PC-9 (cell line): ENCODE data around the gene ANKFN1. TPM values are rescaled to one million over a fixed set of nuclear protein-coding genes. Genes with fewer than 3 reads are reported as not detected.

ENCODE experiments used
- BruUV-seq: library from RNA; stranded (reverse); fragments of 400-500 nt; replicated peaks from 2 replicates; lab custom pipeline; 2021; lab: Mats Ljungman, UMichigan
- CTCF ChIA-PET: fragments of 300-600 bp; sonication (Branson Sonifier 250); formaldehyde crosslinking; loops from one replicate; lab custom pipeline; 2022; ENCODE audit warnings: antibody characterized with exemption; lab: Charles Lee
- POLR2A ChIA-PET: fragments of 300-600 bp; sonication (Branson Sonifier 250); formaldehyde crosslinking; loops from one replicate; lab custom pipeline; 2022; ENCODE audit warnings: antibody characterized with exemption; ENCODE audit not compliant: unreplicated experiment; lab: Charles Lee
- DNase-seq, 2 experiments: peaks; one replicate each; pipeline versions ENCODE4 v3.0.0 to v3.0.0-alpha.2; 2015 to 2022; ENCODE audit warnings: mixed read lengths in 1 of 2
- H2AFZ ChIP-seq: fragments of 200-600 bp; sonication (generic); 2 replicates; pipeline ENCODE4 v1.8.1; 2017; ENCODE audit warnings: antibody characterized with exemption
- H3F3A ChIP-seq: fragments of 200-600 bp; sonication (generic); 2 replicates; pipeline ENCODE4 v1.8.1; 2017; ENCODE audit warnings: antibody characterized with exemption, mild to moderate bottlenecking, low read depth; ENCODE audit not compliant: insufficient read depth
- H3K27ac ChIP-seq: fragments of 200-600 bp; sonication (generic); 2 replicates; pipeline ENCODE4 v1.6.1; 2016; ENCODE audit warnings: mixed run types
- H3K27me3 ChIP-seq: fragments of 200-600 bp; sonication (generic); 2 replicates; pipeline ENCODE4 v1.6.1; 2016; ENCODE audit warnings: low read depth, mixed run types; ENCODE audit not compliant: insufficient read depth
- H3K36me3 ChIP-seq: fragments of 200-600 bp; sonication (generic); 2 replicates; pipeline ENCODE4 v1.6.1; 2016; ENCODE audit warnings: low read depth, mixed run types
- H3K4me1 ChIP-seq: fragments of 200-600 bp; sonication (generic); replicated peaks from 2 replicates; pipeline ENCODE4 v1.6.1; 2016; ENCODE audit warnings: mixed run types; ENCODE audit not compliant: insufficient read depth
- H3K4me2 ChIP-seq: fragments of 200-600 bp; sonication (generic); 2 replicates; pipeline ENCODE4 v1.6.1; 2017; ENCODE audit warnings: mixed run types
- H3K4me3 ChIP-seq: fragments of 200-600 bp; sonication (generic); 2 replicates; pipeline ENCODE4 v1.6.1; 2016; ENCODE audit warnings: mixed run types
- H3K79me2 ChIP-seq: fragments of 200-600 bp; sonication (generic); 2 replicates; pipeline ENCODE4 v1.6.1; 2017; ENCODE audit warnings: low read depth, mixed run types
- H3K9me2 ChIP-seq: fragments of 200-600 bp; sonication (generic); 2 replicates; pipeline ENCODE4 v1.8.1; 2017; ENCODE audit warnings: mild to moderate bottlenecking; ENCODE audit not compliant: insufficient read depth
- H3K9me3 ChIP-seq: fragments of 200-600 bp; sonication (generic); 2 replicates; pipeline ENCODE4 v1.8.1; 2016; ENCODE audit warnings: low read depth; ENCODE audit not compliant: insufficient read depth
- H4K20me1 ChIP-seq: fragments of 200-600 bp; sonication (generic); 2 replicates; pipeline ENCODE4 v1.8.1; 2017; ENCODE audit not compliant: insufficient read depth
- EZH2 ChIP-seq: fragments of 200-600 bp; sonication (generic); IDR thresholded peaks from 2 replicates; pipeline ENCODE4 v1.8.0; 2017; ENCODE audit warnings: antibody characterized with exemption, low read depth
- intact Hi-C: fragments of 100-400 bp; cut with micrococcal nuclease; formaldehyde crosslinking; loops from one replicate; pipeline ENCODE4 v1.10.0; 2022; ENCODE audit not compliant: unreplicated experiment
- total RNA-seq: library from RNA; stranded (reverse); gene quantifications from 2 replicates; pipeline ENCODE4 v1.2.3, GENCODE V29; 2021
- TF ChIP-seq, protein P1 (sequence below): fragments of 200-600 bp; sonication (generic); conservative IDR thresholded peaks from 2 replicates; pipeline ENCODE4 v1.6.1; 2017; ENCODE audit warnings: mixed run types, antibody characterized with exemption, mild to moderate bottlenecking, moderate library complexity

Gene ANKFN1
- total RNA-seq, 1 experiment from 2014 or later, result not detected

DNA sequence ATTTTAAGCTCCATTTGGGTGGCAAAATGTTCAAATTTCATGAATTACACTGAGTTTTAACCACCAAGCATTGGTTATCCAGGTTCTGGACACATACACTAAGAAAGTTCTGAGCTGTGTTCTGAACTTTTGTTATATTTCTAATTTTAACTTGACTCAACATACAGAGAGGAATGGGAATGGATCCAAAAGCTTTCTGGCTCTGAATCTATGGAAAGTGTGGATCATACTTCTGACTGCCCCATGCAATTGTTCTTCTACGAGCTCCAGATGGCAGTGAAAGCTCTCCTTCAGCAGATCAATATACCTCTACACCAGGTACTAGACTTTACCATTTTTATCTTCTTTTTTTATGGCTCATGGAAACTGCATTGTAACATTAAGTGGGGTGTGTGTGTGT, 327.2 kb downstream of the ANKFN1 start:
- no peaks in the 10 kb centered on the region for H3K27me3 ChIP-seq
- H3F3A ChIP-seq, result no peaks in the 10 kb centered on the region
- no peak overlapping the region for H3K27ac ChIP-seq
- ChIA-PET CTCF (no interaction called here), POLR2A (no interaction called here)
- H3K79me2 ChIP-seq, result no peaks in the 10 kb centered on the region
- no peak overlapping the region for H3K4me3 ChIP-seq
- BruUV-seq, result no TSS peak
- intact Hi-C loops, result no loop called here
- TF ChIP-seq EZH2, result no peak
- TF ChIP-seq, protein P1, sequence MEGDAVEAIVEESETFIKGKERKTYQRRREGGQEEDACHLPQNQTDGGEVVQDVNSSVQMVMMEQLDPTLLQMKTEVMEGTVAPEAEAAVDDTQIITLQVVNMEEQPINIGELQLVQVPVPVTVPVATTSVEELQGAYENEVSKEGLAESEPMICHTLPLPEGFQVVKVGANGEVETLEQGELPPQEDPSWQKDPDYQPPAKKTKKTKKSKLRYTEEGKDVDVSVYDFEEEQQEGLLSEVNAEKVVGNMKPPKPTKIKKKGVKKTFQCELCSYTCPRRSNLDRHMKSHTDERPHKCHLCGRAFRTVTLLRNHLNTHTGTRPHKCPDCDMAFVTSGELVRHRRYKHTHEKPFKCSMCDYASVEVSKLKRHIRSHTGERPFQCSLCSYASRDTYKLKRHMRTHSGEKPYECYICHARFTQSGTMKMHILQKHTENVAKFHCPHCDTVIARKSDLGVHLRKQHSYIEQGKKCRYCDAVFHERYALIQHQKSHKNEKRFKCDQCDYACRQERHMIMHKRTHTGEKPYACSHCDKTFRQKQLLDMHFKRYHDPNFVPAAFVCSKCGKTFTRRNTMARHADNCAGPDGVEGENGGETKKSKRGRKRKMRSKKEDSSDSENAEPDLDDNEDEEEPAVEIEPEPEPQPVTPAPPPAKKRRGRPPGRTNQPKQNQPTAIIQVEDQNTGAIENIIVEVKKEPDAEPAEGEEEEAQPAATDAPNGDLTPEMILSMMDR, result no peak
- H3K9me2 ChIP-seq, result no peaks in the 10 kb centered on the region
- no peak overlapping the region for H3K4me2 ChIP-seq
- H4K20me1 ChIP-seq, result no peaks in the 10 kb centered on the region
- DNase-seq, result no peak
- no peak overlapping the region for H2AFZ ChIP-seq
- no peaks in the 10 kb centered on the region for H3K4me1 ChIP-seq
- no peaks in the 10 kb centered on the region; the same call in 1 of the 2 replicates for H3K9me3 ChIP-seq
- H3K36me3 ChIP-seq, result no peaks in the 10 kb centered on the region

DNA sequence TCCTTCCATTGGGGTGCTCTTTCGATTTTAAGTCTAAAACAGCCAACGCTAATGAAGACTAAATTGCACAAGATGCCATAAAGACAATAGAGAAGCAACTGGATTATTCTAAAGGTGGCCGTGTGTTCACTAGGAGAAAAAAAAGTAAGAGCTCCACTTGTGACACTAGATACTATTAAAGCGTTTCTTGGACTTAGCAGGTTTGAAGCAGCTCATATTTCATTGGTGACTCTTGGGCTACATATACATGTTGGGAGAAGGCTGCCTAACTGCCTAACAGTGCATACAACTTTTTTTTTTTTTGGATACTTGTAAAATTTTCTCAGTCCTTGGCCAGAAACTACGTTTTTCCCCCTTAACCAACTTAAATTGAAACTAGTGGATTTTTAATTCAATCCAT, 328.4 kb downstream of the ANKFN1 start:
- TF ChIP-seq, protein P1, result no peak
- no peak for TF ChIP-seq EZH2
- no peak for DNase-seq
- Histone ChIP-seq H3K4me2 (no peak overlapping the region), H3K79me2 (no peaks in the 10 kb centered on the region), H3K4me3 (no peak overlapping the region), H3K9me3 (no peaks in the 10 kb centered on the region; the same call in 1 of the 2 replicates), H3K9me2 (no peaks in the 10 kb centered on the region), H2AFZ (no peak overlapping the region), H3K36me3 (no peaks in the 10 kb centered on the region), H3K27me3 (no peaks in the 10 kb centered on the region), H3K27ac (no peak overlapping the region), H3K4me1 (no peaks in the 10 kb centered on the region), H3F3A (no peaks in the 10 kb centered on the region), H4K20me1 (no peaks in the 10 kb centered on the region)
- POLR2A ChIA-PET, result no interaction called here
- intact Hi-C loops, result no loop called here
- no TSS peak for BruUV-seq
- CTCF ChIA-PET, result no interaction called here

DNA sequence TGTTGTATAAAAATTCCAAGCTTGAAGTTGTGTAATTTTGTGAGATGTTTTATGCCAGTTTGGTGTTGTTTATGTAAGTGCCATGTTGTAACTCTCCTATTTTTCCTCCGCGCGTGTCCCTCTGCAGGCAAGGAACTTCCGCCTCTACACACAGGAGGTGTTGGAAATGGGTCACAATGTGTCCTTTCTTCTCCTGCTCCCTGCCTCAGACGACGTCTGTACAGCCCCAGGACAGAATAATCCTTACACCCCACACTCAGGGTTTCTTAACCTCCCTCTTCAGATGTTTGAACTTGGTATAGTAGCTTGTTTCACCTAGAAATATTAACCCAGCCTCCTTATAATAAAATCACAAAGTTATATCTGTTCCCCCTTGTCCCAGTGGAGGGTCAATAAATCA, 329.0 kb downstream of the ANKFN1 start:
- Histone ChIP-seq H3K9me2 (no peaks in the 10 kb centered on the region), H3F3A (no peaks in the 10 kb centered on the region), H3K79me2 (no peaks in the 10 kb centered on the region), H3K4me3 (no peak overlapping the region), H3K4me1 (no peaks in the 10 kb centered on the region), H3K36me3 (no peaks in the 10 kb centered on the region), H3K27me3 (no peaks in the 10 kb centered on the region), H3K9me3 (no peaks in the 10 kb centered on the region; the same call in 1 of the 2 replicates), H4K20me1 (no peaks in the 10 kb centered on the region), H3K4me2 (no peak overlapping the region), H2AFZ (no peak overlapping the region), H3K27ac (no peak overlapping the region)
- intact Hi-C loops, result no loop called here
- CTCF ChIA-PET, result no interaction called here
- no TSS peak for BruUV-seq
- POLR2A ChIA-PET, result no interaction called here
- no peak for DNase-seq
- TF ChIP-seq, protein P1, result no peak
- TF ChIP-seq EZH2, result no peak
